ENCODE measurements around the gene CDKL5.

CDKL5 gene

DNA sequence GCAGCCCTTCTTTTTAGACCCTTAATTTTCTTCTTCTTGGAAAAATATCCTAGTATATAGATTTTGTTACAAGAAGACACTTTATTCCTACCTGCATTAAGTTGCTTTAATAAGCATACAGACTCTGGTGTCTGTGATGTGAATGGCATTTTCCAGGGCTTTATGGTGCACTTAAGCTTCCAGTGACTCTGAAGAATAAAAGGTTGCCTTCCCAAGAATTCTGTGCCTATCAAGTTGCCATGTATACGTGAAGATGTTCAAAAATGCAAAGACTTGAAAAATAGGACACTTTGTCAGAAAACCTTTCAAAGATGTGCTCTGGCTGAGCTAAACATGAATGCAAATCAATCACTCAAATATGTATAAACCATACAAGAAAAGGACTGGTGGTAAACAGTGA lies 135.6 kb downstream of the CDKL5 start:
- Mint-ChIP-seq H3K9me3 (peaks cover 5% of the 10 kb centered on the region), H3K27ac (no peak overlapping the region), H3K27me3 (ENCODE audit: low read depth) (no peaks in the 10 kb centered on the region), H3K4me3 (no peak overlapping the region), H3K36me3 (ENCODE audit: low read depth) (no peaks in the 10 kb centered on the region), H3K4me1 (no peaks in the 10 kb centered on the region)
- TF ChIP-seq, protein P1, sequence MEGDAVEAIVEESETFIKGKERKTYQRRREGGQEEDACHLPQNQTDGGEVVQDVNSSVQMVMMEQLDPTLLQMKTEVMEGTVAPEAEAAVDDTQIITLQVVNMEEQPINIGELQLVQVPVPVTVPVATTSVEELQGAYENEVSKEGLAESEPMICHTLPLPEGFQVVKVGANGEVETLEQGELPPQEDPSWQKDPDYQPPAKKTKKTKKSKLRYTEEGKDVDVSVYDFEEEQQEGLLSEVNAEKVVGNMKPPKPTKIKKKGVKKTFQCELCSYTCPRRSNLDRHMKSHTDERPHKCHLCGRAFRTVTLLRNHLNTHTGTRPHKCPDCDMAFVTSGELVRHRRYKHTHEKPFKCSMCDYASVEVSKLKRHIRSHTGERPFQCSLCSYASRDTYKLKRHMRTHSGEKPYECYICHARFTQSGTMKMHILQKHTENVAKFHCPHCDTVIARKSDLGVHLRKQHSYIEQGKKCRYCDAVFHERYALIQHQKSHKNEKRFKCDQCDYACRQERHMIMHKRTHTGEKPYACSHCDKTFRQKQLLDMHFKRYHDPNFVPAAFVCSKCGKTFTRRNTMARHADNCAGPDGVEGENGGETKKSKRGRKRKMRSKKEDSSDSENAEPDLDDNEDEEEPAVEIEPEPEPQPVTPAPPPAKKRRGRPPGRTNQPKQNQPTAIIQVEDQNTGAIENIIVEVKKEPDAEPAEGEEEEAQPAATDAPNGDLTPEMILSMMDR (IDR thresholded peaks at IDR 0.05; ENCODE audit: unreplicated experiment in 3 of 3): no peak

- Mint-ChIP-seq H3K9me3 (peaks cover 2% of the 10 kb centered on the region), H3K27me3 (ENCODE audit: low read depth) (no peaks in the 10 kb centered on the region), H3K36me3 (ENCODE audit: low read depth) (no peaks in the 10 kb centered on the region), H3K27ac (no peak overlapping the region), H3K4me3 (no peak overlapping the region), H3K4me1 (no peaks in the 10 kb centered on the region)
- TF ChIP-seq, protein P1 (IDR thresholded peaks at IDR 0.05; ENCODE audit: unreplicated experiment in 3 of 3): no peak
Measured at GRCh38 chrX:18565727-18566126, 140.3 kb downstream of the CDKL5 start.

- Mint-ChIP-seq H3K4me3 (no peak overlapping the region), H3K27ac (no peak overlapping the region), H3K4me1 (no peaks in the 10 kb centered on the region), H3K36me3 (ENCODE audit: low read depth) (no peaks in the 10 kb centered on the region), H3K27me3 (ENCODE audit: low read depth) (no peaks in the 10 kb centered on the region), H3K9me3 (peaks cover 2% of the 10 kb centered on the region)
- TF ChIP-seq, protein P1 (IDR thresholded peaks at IDR 0.05; ENCODE audit: unreplicated experiment in 3 of 3): no peak
Measured at GRCh38 chrX:18566748-18567147, 141.3 kb downstream of the CDKL5 start.

GRCh38 chrX:18573556-18573955 lies 148.1 kb downstream of the CDKL5 start:
- H3K4me1 Mint-ChIP-seq: no peaks in the 10 kb centered on the region
- no peak overlapping the region for H3K27ac Mint-ChIP-seq
- TF ChIP-seq, protein P1 (IDR thresholded peaks at IDR 0.05; ENCODE audit: unreplicated experiment in 3 of 3): no peak
- no peaks in the 10 kb centered on the region for H3K9me3 Mint-ChIP-seq
- H3K27me3 Mint-ChIP-seq (ENCODE audit: low read depth): no peaks in the 10 kb centered on the region
- no peak overlapping the region for H3K4me3 Mint-ChIP-seq
- H3K36me3 Mint-ChIP-seq (ENCODE audit: low read depth): no peaks in the 10 kb centered on the region

GRCh38 chrX:18574591-18574990 lies 149.2 kb downstream of the CDKL5 start:
- Mint-ChIP-seq H3K4me1 (no peaks in the 10 kb centered on the region), H3K4me3 (no peak overlapping the region), H3K9me3 (no peaks in the 10 kb centered on the region), H3K36me3 (ENCODE audit: low read depth) (no peaks in the 10 kb centered on the region), H3K27ac (no peak overlapping the region), H3K27me3 (ENCODE audit: low read depth) (no peaks in the 10 kb centered on the region)
- TF ChIP-seq, protein P1 (IDR thresholded peaks at IDR 0.05; ENCODE audit: unreplicated experiment in 3 of 3): no peak

DNA sequence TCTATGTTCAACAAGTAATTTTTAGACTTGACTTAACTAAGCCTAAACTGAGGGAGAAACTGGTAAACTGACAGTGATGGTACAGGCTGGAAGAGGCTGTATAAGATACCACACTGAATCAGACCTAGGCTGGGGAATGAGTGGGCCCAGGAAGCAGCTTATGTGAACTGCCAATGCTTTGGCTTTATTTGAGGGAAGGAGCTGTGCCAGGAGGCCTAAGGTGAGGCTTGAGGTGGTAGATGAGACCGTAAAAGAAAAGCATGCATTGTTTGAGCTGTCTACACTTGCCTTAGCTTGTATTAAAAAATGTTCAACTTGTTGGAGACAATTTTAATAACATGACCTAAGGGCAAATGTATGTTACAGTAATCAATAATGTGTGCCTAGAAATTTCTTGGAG lies 150.3 kb downstream of the CDKL5 start:
- Mint-ChIP-seq H3K27ac (no peak overlapping the region), H3K27me3 (ENCODE audit: low read depth) (no peaks in the 10 kb centered on the region), H3K4me1 (no peaks in the 10 kb centered on the region), H3K4me3 (no peak overlapping the region), H3K9me3 (no peaks in the 10 kb centered on the region), H3K36me3 (ENCODE audit: low read depth) (no peaks in the 10 kb centered on the region)
- TF ChIP-seq, protein P1 (IDR thresholded peaks at IDR 0.05; ENCODE audit: unreplicated experiment in 3 of 3): no peak
